Hematopoietic multipotent progenitor cell treated with erythropoietin and hydrocortisone succinate and interleukin-3 and kit ligand, for 8 days (in vitro differentiated cells): Measurements from ENCODE around the gene NCOA6.

Source experiments
- DNase-seq: peaks from one replicate; pipeline ENCODE4 v3.0.0-alpha.2; 2015

Gene NCOA6

GRCh38 chr20:34703424-34704176 lies 121.9 kb downstream of the NCOA6 start:
- peak; percentile 17 for DNase-seq

DNA sequence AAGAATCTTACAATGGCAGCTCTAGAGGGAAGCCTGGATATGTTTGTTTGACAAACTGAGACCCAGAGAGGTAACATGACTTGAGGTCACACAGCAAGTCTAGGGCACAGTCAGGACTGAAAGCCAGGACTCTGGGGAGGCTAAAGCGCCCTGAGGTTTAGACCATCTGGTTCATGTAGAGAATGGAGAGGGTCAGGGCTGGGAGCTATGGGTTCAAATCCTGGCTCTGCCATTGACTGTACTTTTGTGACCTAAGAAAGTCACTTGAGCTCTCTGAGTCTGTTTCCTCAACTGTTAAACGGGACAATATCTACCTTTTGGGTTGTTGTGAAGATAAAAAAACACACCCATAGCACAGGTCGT lies 122.4 kb downstream of the NCOA6 start:
- DNase-seq, result no peak

DNA sequence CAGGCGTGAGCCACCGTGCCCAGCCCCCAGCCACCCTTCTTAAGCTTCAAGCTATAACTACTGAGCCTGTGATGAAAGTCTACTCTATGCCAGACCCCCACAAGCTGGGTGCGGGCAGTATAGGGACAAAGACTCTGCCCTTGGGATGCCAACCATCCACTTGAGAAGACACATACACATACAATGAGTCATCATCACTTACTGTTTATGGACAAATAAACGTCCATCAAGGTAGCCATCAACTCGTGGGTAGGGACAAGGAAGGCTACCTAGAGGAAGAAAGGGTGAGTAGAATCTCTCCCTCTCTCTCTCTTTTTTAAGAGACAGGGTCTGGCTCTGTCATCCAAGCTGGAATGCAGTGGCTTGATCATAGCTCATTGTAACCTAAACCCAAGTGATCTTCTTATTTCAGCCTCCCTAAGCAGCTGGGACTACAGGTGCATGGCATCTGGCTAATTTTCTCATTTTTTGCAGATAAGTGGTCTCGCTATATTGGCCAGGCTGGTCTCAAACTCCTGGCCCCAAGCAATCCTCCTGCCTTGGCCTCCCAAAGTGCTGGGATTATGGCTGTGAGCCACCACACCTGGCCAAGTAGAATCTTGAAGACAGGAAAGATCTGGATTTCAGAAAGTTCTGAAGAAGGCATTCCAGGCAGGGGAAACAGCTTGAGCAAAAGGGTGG lies 123.9 kb downstream of the NCOA6 start:
- DNase-seq, result no peak

DNA sequence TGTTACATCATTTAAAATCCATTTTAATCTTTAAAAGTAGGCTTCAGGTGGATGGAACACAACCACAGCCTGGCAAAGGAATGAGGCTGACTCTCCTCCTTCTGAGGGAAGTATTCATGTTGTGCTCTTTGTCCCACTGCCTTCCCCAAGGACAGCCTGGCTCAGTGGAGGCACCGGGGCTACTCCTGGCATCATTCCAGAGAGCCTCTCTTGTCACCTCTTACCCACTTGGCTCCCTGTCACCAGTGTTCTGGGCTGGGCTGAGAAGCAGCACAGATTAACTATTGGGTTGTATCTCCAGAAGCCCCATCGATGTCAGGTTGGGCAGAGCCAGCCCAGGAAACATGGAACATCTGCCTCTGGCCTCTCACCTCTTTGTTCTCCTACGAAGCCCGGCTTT lies 132.0 kb downstream of the NCOA6 start:
- no peak for DNase-seq

DNA sequence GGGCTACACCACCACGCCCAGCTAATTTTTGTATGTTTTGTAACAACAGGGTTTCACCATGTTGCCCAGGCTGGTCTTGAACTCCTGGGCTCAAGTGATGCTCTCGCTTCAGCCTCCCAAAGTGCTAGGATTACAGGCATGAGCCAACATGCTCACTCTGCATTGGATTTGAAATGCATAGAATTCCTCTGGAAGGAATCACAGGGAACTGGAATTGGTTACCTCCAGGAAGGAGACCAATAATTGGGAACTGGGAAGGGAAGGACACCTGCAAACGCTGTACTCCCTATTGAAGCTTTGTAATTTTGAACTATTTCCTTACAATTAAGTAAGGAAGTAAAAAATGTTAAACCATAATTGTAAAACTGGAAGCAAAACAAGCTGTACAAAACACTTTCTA lies 133.6 kb downstream of the NCOA6 start:
- DNase-seq, result no peak

DNA sequence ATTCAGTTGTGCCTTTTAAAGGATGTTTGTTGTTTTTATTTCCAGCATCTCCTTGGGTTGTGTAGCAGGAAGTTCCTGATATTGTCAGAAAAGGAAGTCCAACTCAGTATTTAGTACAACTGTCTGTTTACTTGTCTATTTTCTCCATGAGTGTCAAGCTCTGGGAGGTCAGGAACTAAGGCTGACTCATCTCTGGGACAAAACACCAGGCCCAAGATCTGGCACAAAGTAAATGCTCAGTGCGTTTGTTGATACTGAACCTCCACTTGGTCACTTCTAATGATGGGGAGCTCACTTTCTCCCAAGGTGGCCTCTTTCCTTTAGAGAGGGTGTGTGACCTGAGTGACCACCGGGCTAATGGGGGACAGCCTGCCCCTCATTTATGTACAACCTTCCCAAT lies 136.0 kb downstream of the NCOA6 start:
- no peak for DNase-seq

DNA sequence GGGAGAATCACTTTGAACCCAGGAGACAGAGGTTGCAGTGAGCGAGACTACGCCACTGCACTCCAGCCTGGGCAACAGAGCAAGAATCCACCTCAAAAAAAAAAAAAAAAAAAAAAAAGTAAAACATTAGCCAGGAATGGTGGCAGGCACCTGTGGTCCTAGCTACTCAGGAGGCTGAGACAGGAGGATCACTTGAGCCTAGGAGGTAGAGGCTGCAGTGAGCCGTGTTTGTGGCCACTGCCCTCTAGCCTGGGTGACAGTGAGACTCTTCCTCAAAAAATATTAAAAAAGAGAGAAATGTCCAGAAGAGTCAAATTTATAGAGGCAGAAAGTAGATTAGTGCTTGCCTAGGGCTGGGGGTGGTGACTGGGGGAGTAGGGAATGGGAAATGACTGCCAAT lies 141.8 kb downstream of the NCOA6 start:
- no peak for DNase-seq

DNA sequence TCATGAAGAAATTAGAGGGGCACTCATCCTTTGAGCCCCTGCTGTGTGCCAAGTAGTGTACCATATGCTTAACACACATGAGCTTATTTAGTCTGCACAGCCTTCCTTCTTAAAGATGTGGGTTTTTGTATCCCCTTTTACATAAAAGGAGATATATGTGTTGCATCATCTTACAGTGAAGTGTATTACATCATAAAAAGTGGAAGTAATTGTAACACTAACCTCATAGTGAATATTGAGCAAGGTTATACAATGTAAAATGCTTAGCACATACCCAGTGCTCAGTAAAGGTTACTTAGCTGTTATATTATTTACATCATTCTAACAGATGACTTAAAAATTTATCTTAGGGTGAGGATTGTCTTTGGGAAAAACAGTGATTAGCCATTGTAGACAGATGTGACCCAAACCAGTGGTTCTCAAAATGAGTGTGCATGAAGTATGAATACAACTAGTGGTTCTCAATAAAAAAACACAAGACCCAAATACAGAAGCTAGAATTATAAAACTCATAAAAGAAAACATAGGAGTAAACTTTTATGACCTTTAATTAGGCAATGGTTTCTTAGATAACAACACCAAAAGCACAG lies 144.8 kb downstream of the NCOA6 start:
- peak; percentile 30 for DNase-seq

DNA sequence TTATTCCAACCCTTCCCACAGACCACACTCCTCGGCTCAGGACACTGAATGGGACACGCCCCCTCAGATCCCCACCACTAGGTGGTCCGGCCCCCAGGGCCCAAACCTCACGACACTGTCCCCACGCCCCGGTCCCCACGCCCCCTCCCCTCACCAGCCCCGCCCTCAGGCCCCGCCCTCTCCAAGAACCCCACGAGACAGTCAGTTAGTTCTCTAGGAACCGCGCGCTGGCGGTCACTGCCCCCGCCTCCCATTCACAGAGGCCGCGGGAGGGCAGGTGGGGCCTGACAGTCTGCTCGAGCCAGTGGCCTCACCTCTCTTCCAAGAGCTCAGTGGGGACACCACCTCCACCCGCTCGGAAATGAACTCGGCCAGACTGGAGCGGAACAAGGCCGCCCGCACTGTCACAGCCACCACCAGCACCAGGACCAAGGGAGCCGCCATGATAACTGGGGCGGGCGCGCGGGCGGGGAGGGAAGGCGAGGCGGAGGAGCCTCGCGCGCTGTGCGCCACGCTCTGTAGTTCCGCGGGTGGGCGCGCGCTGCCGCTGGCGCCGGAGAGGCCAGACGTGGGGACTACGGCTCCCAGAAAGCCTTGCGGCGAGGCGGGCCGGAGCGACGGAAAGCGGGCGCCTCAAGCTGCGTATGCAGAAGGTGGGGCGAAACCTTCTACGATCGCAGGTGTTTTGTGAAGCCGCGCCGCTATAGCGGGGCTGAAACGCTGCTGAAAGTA lies 148.6 kb downstream of the NCOA6 start, which contains the start of gene PIGU:
Gene PIGU, minus strand, starts transcription at position 451 of the 732 bp plus-strand sequence. Its CDS starts 7 bp downstream, at position 444.
- DNase-seq, result peak; percentile 95

GRCh38 chr20:34675993-34676641 lies 149.3 kb downstream of the NCOA6 start:
- no peak for DNase-seq

GRCh38 chr20:34675561-34675960 lies 149.9 kb downstream of the NCOA6 start:
- DNase-seq, result no peak

DNA sequence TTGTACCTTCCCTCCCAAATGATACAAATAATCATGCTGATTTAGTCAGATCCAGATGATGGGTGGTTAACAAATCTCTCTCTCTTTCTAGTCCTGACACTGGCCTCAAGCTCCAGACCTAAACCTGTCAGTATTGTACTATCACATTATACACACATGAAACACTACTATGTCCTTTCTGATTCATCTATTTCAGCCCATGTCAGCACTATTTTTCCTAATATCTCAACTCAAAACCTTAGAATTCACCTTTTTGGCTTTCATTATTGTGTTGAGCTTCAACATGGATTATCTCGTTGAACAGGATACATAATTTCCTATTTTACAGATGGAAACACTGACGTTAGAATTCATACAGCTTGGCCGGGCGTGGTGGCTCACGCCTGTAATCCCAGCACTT lies 152.0 kb downstream of the NCOA6 start:
- DNase-seq, result no peak

- DNase-seq, result no peak
These were observed 156.4 kb downstream of the NCOA6 start for GRCh38 chr20:34669094-34669493.
